ENCODE results near the gene SCFD2. TPM values are rescaled to one million over a fixed set of nuclear protein-coding genes. Genes with fewer than 3 reads are reported as not detected.

SCFD2 gene
- total RNA-seq, 6 experiments from 2014 or later: 35.2 to 46.7 (median 41.5) TPM

DNA sequence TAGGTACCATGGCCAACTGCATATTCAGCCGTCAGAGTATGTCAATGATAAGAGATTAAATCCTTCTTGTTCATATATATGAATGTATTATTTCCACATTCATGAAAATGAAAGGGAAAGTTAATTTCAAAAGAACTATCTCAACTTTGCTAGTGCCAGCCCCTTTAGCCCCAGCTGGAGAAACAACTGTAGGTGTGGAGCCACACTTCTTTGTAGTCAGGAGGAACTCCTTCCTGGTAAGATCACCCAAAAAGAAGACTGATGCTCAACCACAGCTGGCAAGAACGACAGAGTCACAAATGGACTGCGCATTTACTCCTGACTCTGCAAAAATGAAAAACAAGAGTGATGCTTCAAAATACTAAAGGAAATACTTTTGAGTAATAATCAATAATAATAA is 367.4 kb downstream of the SCFD2 start:
- H3K9me3 Mint-ChIP-seq: no peaks in the 10 kb centered on the region
- peaks cover 25% of the 10 kb centered on the region for H3K4me1 Mint-ChIP-seq (ENCODE audit: low read depth)
- peaks cover 11% of the 10 kb centered on the region; the same call in 1 of the 2 replicates for H3K36me3 Mint-ChIP-seq (ENCODE audit: low read depth)
- H3K27me3 Mint-ChIP-seq (ENCODE audit: insufficient read depth): no peaks in the 10 kb centered on the region
- H3K4me3 Mint-ChIP-seq: no peak overlapping the region
- DNase-seq: no peak
- TF ChIP-seq, protein P1, sequence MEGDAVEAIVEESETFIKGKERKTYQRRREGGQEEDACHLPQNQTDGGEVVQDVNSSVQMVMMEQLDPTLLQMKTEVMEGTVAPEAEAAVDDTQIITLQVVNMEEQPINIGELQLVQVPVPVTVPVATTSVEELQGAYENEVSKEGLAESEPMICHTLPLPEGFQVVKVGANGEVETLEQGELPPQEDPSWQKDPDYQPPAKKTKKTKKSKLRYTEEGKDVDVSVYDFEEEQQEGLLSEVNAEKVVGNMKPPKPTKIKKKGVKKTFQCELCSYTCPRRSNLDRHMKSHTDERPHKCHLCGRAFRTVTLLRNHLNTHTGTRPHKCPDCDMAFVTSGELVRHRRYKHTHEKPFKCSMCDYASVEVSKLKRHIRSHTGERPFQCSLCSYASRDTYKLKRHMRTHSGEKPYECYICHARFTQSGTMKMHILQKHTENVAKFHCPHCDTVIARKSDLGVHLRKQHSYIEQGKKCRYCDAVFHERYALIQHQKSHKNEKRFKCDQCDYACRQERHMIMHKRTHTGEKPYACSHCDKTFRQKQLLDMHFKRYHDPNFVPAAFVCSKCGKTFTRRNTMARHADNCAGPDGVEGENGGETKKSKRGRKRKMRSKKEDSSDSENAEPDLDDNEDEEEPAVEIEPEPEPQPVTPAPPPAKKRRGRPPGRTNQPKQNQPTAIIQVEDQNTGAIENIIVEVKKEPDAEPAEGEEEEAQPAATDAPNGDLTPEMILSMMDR (IDR thresholded peaks at IDR 0.05): no peak
- H3K27ac Mint-ChIP-seq: no peak overlapping the region

DNA sequence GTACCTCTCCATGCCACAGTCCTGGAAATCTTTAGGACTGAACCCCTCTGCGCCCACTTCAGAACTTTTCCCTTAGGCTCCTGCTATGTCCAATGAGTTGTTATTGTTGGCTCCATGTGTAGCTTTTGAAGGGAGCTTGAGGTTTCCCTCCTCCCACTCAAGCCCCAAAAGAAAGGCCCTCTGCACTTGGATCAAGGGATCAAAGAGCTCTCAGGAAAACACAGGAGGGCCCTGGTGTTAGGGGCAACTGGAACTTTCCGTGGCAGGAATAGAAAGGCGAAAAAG is 368.8 kb downstream of the SCFD2 start:
- TF ChIP-seq, protein P1 (IDR thresholded peaks at IDR 0.05): no peak
- Mint-ChIP-seq H3K4me3 (no peak overlapping the region), H3K9me3 (no peaks in the 10 kb centered on the region), H3K27ac (no peak overlapping the region; the same call in 1 of the 2 replicates), H3K27me3 (ENCODE audit: insufficient read depth) (no peaks in the 10 kb centered on the region), H3K36me3 (ENCODE audit: low read depth) (peaks cover 4% of the 10 kb centered on the region; the same call in 1 of the 2 replicates), H3K4me1 (ENCODE audit: low read depth) (peaks cover 22% of the 10 kb centered on the region)
- no peak for DNase-seq

DNA sequence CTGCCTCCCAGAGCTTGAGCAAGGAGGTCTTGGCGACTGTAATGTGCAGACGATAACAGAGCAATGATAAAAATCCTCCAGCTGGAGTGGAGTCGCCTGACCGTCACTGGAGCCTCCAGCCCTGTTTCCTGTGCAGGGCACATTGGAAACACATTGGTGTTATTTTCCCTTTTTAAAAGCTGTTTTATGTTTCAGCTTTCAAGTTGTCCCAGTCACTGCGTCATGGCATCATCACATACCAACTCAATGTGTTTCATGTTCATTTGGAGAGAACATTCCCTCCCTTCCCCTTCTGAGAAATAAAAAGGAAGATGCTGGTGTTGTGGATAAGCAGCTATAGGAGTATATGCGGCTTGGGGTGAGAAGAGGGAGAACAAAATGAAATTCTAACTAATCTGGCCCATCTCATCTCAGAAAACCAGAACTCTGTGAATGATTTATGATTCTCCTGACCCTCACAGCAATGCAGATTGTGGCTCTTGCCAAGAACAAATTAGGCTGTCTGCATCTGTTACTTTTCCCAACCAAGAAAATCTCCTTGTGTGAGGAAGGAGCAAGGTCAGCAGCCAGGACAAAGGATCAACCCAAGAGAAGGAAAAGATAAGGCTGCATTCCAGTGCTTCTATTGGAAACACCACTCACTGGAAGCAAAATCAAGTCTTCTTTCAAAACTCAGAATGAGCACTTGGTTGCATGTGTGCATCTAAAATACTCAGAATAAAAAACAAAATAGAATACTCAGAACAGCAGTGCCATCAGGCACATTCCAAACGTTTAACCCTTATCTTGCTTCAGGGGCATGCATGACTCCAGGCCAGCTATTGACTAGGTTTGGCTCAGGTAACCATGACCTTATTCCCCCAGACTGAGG is 369.4 kb downstream of the SCFD2 start:
- TF ChIP-seq, protein P1 (IDR thresholded peaks at IDR 0.05): no peak
- peak; percentile 52 for DNase-seq
- Mint-ChIP-seq H3K9me3 (no peaks in the 10 kb centered on the region), H3K4me1 (ENCODE audit: low read depth) (peaks cover 22% of the 10 kb centered on the region), H3K27ac (peak overlapping the region; percentile 80), H3K4me3 (peak overlapping the region; percentile 65), H3K36me3 (ENCODE audit: low read depth) (peaks cover 8% of the 10 kb centered on the region; the same call in 1 of the 2 replicates), H3K27me3 (ENCODE audit: insufficient read depth) (no peaks in the 10 kb centered on the region)

DNA sequence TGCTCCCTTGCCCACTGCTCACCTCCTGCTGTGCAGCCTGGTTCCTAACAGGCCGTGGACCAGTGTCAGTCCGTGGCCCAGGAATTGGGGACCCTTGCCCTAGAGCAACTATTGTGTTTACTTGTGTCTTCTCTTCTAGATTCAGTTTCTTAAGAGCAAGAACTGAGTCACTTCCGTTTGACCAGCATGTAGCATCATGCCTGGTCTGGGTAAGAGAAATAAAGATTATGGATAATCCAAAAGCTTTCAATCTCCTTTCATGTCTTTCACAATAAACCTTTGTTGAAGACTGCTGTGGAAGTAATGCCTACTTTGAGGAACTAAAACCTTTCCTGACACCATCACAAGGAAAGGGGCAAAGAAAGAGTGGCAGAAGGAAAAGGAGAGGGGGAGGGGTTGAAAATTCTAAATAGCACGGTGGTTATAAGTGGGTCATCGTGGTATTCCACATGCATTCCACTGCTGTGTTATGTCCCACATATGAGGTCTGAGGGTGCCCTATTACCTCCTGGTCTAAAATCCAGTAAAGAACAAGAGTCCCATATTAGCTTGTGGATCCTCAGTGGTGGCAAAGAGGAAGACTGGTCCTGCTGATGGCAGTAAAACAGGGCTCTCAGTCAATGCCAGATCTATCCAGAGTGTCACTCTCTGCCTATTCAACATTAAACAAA is 370.4 kb downstream of the SCFD2 start:
- Mint-ChIP-seq H3K9me3 (no peaks in the 10 kb centered on the region), H3K27ac (peak overlapping the region; percentile 80; the same call in 1 of the 2 replicates), H3K36me3 (ENCODE audit: low read depth) (peaks cover 10% of the 10 kb centered on the region; the same call in 1 of the 2 replicates), H3K4me3 (peak overlapping the region; percentile 65; the same call in 1 of the 2 replicates), H3K4me1 (ENCODE audit: low read depth) (peaks cover 22% of the 10 kb centered on the region), H3K27me3 (ENCODE audit: insufficient read depth) (no peaks in the 10 kb centered on the region)
- no peak for DNase-seq
- TF ChIP-seq, protein P1 (IDR thresholded peaks at IDR 0.05): no peak

DNA sequence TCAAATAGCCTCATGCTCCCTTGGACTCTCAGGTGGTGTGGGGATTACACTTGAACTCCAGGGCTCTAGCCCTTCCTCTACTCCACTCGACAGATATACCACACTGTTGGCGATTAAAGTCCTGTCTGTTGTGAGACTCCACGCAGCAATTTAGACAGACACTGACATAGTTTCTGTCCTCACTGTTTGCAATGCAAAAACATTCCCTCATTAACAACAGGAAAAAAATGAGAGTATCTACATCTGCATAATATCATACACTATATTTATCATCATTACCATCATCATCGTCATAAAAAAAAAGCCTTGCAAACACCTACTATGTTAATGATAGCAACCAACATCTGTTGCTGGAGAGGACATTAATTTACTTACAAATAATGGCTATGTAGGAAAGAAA is 371.3 kb downstream of the SCFD2 start:
- H3K27me3 Mint-ChIP-seq (ENCODE audit: insufficient read depth): no peaks in the 10 kb centered on the region
- H3K36me3 Mint-ChIP-seq (ENCODE audit: low read depth): peaks cover 10% of the 10 kb centered on the region; the same call in 1 of the 2 replicates
- no peaks in the 10 kb centered on the region for H3K9me3 Mint-ChIP-seq
- DNase-seq: no peak
- H3K4me3 Mint-ChIP-seq: no peak overlapping the region
- TF ChIP-seq, protein P1 (IDR thresholded peaks at IDR 0.05): no peak
- no peak overlapping the region for H3K27ac Mint-ChIP-seq
- H3K4me1 Mint-ChIP-seq (ENCODE audit: low read depth): peaks cover 22% of the 10 kb centered on the region
